Stimulated activated naive CD4-positive, alpha-beta T cell (primary cell): Measurements from ENCODE around the gene SDC3.

Experiments used
- DNase-seq, 6 experiments: peaks; one replicate each; lab custom pipeline; 2025; lab: John Stamatoyannopoulos, UW

Gene SDC3

DNA sequence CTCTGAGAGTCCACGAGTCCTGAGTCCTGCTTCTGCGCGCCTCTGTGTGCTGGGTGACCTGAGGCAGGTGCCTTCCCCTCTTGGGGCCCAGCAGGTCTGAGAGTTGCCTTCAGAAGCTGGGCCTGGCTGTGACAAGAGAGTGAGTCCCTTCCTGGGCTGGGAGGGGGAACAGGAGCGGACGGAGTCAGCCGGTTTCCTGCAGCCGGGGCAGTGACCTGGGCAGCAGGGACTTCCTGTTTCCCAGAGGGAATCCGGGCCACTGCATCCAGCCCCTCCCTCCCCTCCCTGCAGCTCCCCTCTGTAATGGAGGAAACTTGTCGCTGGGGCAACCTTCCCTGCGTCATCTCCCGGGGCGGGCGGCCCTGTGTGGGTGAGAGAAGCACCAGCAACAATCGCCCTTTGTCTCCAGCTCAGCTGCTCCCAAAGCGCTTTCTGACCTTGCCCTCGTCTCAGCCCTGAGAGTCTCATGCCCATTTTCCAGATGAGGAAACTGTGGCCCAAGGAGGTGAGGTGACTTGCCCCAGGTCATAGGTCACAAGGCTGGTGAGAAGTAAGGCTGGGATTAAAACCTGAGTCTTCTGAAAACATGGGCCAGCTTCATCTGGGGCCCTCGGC is 61.1 kb downstream of the SDC3 start:
- no peak for DNase-seq

DNA sequence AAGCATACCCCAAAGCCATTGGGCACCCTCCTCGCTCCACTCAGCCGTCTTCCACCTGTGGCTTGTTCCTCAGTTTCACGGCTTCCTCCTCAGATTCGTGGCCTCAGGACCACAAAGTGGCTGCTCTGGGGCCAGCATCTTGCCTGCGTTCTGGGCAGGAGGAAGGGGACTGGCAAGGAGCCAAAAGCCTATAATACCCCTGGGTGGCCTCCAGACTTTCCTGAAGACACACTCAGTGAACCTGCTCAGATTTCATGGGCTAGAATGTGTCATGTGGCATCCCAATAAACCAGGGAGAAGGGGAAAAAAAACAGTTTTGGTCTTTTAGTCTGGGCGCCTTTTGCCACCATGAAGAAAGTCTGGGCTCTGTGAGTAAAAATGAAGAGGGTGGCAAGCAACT is 62.0 kb downstream of the SDC3 start:
- DNase-seq: no peak

DNA sequence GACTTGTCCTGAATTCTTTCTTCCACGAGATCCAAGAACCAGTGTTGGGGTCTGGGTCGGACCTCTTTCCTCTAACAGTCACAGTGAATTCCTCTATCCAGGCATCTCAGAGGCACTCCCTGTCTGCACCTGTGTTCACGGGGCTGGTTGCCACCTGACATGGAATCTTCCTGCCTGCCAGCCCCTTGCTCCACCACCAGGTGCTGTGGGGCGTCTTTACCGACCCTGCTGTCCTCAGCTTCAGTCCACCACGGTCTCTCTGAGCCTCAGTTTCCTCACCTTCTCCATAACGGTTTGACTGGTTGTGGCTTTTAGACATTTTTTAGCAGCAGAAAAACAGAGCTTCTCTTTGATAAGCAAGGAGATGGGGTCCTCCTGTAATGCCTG is 62.7 kb downstream of the SDC3 start:
- no peak for DNase-seq

DNA sequence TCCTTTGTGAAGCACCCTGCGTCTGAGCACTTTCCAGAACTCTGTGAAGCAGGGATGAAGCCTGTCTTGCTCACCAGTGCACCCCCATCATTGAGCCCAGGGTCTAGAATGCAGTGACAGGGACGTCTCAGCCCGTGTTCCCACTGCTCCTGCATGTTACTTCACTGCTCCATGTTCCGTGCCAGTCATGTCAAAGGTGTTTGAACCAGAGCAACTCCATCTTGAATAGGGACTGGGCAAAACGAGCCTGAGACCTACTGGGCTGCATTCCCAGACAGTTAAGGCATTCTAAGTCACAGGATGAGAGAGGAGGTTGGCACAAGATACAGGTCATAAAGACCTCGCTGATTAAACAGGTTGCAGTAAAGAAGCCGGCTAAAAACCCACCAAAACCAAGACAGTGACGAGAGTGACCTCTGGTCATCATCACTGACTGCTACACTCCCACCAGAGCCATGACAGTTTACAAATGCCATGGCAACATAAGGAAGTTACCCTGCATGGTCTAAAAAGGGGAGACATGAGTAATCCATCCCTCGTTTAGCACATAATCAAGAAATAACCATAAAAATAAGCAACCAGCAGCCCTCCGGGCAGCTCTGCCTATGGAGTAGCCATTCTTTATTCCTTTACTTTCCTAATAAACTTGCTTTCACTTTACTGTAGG is 63.2 kb downstream of the SDC3 start:
- no peak for DNase-seq

DNA sequence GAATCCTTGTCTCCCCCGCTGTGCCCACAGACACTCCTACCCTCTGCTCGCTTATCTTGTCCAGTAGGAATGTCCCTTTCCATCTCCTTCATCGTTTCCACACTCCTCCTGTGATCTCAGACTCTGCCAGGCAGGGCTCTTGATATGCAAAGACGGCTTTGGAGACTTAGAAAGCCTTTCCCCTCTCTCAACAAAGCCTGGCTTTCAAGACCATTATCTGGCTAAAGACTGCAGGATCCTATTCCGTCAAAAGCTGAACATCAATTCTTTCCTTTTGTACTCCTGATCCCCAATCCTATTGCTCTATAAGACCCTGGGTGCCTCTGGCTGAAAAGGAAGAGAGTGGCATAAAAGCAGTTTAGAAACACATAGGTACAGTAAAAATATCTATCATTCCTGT is 63.9 kb downstream of the SDC3 start:
- no peak for DNase-seq

DNA sequence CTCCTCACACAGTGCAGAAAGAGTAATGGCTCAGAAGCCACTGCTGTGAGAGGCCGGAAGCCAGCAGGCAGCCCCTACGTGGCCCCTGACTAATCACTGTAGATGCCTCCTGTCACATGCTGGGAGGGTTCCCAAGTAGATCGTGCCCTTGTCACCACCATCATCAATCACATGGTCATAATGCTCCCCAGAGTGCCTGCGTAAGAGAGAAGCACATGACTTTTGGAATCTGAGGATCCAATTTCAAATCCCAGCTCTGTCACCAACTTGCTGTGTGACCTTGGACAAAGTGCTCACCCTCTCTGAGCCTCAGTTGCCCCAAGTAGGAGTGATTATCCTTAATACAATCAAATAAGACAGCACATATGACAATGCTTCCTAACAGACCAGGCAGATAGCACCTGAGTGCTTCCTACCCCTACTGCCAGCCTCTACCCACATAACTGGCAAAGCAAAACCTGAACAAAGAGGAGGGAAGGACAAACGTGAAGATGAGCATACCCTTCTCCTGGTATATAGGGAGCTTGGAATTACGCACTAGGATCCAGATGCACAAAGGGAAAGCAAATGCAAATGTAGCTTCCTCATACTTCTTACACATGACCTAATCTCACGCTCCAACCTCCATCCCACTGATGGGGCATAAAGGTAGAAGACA is 65.7 kb downstream of the SDC3 start:
- DNase-seq: no peak

DNA sequence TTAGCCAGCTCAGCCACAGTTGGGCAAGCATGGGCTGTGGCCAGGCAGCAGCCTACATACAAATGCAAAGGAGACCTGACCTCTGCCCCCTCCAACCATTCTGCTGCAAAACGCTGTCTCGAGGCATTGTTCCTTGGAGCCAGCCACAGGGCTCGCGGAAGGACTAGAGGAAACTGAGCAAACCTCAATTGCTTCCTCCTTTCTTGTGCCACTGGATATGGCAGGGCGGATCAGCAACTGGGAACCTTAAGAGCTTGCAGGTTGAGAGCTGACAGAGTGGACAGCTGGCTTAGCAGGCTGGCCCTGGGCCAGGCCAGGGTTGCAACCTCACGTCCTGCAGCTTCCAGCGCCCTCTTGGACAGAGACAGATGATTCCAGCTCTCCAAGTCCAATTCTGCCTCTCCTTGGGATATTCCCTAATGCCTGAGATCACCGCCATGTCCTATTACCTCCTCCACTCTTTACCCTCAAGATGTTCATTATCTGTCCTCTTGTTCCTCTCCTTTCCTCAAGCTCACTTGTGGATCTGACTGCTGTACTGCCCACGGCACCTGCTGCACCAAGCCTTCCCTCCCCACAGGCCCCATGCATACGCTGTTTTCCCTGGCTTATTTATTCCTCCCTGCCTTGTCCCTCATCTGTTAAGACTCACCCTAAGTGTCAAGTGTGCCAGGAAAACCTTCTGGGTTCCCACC is 67.5 kb downstream of the SDC3 start:
- no peak for DNase-seq

DNA sequence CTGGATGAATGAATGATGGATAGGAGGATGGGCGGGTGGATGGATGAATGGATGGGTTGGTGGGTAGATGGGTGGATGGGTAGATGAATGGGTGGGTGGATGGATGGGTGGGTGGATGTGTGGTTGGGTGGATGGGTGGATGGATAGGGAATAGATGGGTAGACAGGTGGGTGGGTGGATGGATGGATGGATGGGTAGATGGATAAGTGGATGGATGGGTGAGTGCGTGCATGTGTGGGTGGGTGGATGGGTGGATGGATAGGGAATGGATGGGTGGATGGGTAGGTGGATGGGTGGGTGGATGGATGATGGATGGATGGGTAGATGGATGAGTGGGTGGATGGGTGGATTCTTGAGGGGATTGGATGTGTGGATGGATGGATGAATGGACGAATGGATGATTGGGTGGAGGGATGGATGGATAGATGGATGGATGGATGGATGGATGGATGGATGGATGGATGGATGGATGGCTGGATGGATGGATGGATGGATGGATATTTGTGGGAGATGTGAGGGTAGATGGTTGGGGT is 68.7 kb downstream of the SDC3 start:
- no peak for DNase-seq

DNA sequence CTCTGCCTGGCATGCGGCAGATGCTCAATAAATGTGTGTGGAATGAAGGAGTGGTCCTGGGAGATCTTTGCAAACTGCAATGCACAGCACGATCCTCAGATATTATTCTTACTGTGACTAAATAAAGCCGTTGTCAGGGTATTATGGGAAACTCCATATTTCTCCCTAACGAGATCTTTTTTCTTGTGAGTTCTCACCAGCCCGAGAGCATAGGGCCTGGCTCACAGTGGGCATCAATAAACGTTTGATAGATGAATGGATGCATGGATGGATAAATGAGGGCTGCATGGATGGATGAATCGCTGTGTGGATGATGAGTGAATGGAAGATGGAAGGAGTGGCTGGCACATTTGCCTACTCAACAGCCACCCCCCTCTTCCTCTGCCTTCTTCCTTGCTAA is 69.6 kb downstream of the SDC3 start:
- DNase-seq: no peak

DNA sequence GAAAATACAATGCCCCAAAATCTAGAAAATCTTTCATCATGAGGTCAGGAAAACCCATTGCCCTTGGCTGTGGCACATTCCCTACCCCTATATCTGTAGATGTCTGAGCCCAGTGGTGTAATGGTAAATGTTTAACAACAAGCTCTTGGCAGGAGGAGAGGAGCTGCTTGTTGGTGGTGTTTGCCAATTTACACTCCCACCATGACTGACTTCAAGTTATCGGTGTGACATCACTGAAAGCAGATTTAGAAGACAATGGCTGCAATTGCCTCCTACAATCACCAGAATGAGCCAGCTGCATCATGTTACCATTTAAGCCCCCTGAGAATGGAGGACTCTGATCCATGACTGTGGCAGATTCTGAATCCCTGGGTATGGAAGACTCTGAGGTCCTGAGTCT is 70.9 kb downstream of the SDC3 start:
- no peak for DNase-seq

DNA sequence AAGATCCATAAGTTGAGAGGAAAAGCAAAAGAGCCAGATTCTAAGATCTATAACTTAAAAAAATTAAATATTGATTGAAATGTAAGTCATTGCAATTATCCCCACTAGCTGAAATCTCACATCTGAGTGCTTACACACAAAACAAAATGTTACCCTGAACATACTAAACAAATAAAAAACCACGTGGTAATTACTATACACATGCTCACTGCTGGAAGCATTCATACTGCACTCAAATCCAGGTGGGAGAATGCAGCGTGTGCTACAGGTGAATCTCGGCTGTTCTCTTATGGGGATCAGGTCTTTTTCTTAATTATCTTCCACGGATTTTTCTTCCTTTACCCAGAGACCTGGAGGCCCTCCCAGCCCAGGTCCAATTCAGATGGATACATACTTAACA is 74.3 kb downstream of the SDC3 start:
- DNase-seq: no peak

DNA sequence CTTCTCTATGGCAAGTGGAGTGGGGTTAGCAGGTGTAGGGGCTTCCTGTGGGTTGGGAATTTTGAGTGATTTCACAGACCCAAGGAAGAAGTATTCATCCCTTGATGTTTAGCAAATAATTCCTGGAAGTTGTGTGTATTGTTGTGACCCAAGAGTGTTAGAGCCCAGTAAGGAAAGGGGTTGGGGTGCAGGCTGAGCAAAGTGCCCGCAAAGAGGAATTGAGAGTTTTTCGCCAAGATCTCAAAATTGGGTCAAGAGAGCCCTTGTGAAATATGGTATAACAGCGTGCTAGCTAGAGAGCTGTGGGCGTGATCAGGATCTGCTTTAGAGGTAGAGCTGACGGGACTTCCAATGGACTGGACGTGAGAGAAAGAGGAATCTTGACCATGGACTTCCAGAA is 78.0 kb downstream of the SDC3 start:
- no peak for DNase-seq

DNA sequence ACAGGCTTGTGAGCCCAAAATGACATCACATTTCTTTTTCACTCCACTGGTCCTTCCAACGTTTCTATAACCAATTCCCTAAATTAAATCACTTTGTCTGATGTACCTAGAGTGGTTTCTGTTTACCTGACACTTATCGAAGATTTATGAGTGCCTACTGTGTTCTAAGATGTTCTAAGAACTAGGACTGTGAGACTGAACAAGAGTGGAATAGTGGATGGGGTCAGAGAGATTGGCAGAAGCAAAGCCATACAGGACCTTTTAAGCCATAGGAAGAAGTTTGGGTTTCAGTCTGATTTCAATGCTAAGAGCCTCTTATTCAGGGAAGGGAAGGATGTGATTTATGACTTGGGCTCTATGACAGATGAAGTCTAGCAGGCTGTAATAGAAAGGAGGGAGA is 78.7 kb downstream of the SDC3 start:
- no peak for DNase-seq

DNA sequence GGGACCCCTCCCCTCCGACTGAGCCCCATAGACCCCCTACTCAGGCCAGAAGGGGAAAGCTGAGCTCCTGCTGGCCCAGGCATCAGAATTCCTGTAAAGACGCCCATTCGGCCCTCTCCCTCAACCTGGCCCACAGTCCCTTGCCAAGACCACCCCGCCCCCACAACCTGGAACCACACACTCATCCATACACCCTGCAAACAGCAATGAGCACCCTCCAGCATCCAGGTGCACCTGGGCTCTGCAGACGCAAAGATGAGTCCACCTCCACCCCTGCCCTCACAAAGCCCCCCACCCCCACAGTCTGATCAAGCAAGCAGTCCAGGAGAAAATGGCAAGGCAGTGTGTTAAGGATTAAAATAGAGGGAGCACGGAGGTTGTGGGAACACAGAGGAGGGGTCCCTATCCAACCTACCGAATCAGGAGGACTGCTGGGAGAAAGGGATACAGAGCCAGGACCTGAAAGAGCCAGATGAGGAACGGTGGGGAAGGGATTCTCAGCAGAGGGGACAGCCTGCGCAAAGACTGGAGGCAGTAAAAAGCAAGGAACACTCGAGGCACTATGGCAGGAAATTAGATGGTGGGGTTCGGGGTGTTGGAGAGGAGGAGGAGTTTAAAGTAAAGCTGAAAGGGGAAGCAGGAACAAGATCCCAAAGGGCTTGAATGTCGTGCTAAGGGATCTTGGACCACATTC is 83.7 kb downstream of the SDC3 start:
- no peak for DNase-seq

DNA sequence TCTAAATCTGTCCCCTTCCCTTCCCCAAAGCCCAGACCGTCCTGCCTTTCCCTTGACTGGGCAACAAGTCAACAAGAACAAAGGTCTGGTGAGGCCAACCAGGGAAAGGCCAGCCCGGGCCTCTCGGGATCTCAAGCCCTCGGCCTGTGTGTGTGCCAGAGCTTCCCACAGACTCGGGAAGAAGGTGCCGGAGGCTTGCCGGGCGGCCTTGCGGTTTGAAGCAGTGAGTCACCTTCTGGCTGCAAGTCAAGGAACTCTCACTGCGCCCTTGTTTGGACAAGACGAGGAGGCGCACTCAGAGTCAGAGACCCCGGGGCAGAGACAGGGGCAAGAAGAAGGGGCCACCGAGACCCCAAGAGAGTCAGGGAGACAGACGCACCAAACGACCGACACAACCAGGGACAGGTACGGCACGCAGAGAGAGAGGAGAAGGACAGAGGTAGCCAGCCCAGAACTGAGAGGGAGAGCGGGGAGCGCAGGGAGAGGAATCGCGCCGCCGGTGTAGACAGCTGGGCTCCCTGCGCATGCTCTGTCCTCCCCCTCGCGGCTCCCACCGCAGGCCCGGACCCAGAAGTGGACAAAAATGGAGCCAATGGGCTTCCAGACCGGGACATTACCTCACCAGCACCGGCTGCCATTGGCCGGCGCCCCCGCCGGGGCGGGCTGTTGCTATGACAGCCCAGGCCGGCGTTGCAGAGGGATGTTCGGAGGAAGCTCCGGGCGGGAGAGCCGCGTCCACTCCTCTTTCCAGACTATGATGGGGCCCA is 84.4 kb downstream of the SDC3 start:
- peak in 3 of 6 experiments; percentile 2 to 13 (median 13) for DNase-seq

DNA sequence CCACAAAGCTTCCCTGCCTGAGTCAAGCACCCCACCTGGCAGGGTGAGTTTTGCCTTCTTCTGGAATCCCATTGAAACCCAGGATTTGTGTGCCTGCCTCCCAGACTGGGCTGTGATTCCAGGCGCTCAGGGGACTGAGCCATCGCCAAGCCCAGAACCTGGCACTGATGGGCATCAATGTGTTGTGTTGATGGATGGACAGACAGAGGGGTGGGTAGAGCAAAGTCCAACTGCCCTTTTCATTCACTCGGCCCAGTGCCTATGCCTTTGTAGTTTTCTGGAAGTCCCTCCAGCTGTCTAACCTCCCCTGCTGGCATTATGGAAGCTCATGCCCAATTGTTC is 85.0 kb downstream of the SDC3 start:
- no peak for DNase-seq

DNA sequence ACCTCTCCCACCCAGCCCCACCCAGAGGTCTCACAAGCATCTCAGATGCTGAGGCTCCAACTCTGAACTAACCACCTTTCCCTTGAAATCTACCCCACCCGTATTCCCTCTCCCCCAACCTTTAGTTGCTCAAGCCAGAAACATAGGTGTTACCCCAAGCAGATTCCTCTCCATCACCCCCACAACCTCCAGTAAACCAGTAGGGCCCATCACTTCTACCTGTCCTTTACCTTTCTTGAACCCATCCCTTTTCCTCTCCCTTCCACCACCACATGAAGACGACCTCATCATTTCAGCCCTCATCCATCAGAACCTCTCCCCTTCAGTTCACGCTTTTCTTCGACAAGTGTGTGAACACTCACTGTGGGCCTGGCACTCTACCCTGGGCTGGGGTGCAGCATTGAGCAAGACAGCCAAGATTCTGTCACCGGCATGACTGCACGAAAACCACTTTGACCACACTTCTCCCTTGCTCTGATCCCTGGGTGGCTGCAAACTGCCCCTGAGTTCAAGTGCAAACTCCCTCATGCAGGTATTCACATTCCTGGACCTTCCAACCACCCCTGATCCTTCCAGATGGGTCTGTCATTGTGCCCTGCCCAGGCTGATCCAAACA is 85.5 kb downstream of the SDC3 start:
- no peak for DNase-seq

DNA sequence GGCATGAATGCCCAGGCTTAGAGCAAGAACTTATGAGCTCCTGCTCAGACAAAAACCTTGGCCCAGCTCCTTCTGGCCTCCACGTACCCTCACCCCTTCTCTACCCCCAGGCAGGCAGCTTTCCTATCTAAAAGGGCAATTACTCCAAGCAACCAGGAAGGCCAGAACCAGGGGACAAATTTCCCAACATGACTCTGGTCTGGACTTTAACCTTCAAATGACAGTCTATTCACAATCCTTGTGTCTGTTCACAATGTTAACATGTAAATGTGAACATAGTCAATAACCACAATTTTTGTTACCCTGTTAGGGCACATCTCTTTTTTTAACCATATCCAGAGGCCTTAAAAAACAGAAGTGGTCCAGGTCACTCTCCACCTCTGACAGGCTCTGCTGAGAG is 86.6 kb downstream of the SDC3 start:
- no peak for DNase-seq

DNA sequence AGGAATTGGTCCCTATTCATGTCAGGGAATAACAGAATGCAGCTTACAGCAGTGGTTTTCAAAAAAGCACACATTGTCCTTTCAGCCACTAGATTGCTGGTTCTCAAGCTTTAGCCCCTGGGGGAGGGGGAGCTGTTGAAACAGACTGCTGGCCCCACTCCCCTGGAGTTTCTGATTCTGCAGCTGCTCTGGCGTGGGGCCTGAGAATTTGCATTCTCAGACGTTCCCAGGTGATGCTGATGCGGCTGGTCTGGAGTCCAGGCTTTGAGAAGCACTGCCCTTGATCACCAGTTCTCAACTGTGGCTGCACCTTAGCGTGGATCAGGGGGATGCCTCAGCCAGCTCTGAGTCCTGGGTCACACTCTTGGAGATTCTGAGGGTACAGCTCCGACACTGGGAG is 88.3 kb downstream of the SDC3 start:
- no peak for DNase-seq
